Measurements from ENCODE around the gene AMBP. TPM values are rescaled to one million over a fixed set of nuclear protein-coding genes. Genes with fewer than 3 reads are reported as not detected.

AMBP gene
- total RNA-seq, 1 experiment from 2014 or later: not detected

GRCh38 chr9:114099669-114100270 lies 21.7 kb upstream of the AMBP start:
- ChIA-PET CTCF (no interaction called here), POLR2A (ENCODE audit: unreplicated experiment) (interaction anchor here (0.6 kb wide), 1 partner anchor 436 kb away, joined by 26 read pairs; no protein-coding TSS in a partner anchor)
- DNase-seq: no peak
- H3K27ac ChIP-seq: no peak overlapping the region
- no peaks in the 10 kb centered on the region for H3F3A ChIP-seq (ENCODE audit: insufficient read depth, low read depth)
- no peaks in the 10 kb centered on the region for H3K9me2 ChIP-seq (ENCODE audit: insufficient read depth)
- H3K79me2 ChIP-seq (ENCODE audit: low read depth): no peaks in the 10 kb centered on the region
- H3K4me3 ChIP-seq: no peak overlapping the region
- no peak overlapping the region for H2AFZ ChIP-seq
- no TSS peak for BruUV-seq (replicated peaks)
- H3K36me3 ChIP-seq (ENCODE audit: low read depth): no peaks in the 10 kb centered on the region
- peaks cover 7% of the 10 kb centered on the region; the same call in 1 of the 2 replicates for H3K27me3 ChIP-seq (ENCODE audit: insufficient read depth, low read depth)
- H4K20me1 ChIP-seq (ENCODE audit: insufficient read depth): no peaks in the 10 kb centered on the region
- no peak overlapping the region for H3K4me2 ChIP-seq
- H3K9me3 ChIP-seq (ENCODE audit: insufficient read depth, low read depth): peaks cover 4% of the 10 kb centered on the region
- TF ChIP-seq CTCF (conservative IDR thresholded peaks at IDR 0.05) (no peak), EZH2 (IDR thresholded peaks at IDR 0.05; ENCODE audit: low read depth) (no peak)
- H3K4me1 ChIP-seq (replicated peaks; ENCODE audit: insufficient read depth): no peaks in the 10 kb centered on the region
- intact Hi-C loops (cut with micrococcal nuclease; ENCODE audit: unreplicated experiment): no loop called here

GRCh38 chr9:114098936-114099668 lies 21.0 kb upstream of the AMBP start, which contains the start of gene KIF12:
KIF12 (minus strand) TSS chr9:114099292; CDS start chr9:114099276, 16 bp downstream.
- peaks cover 4% of the 10 kb centered on the region for H3K9me3 ChIP-seq (ENCODE audit: insufficient read depth, low read depth)
- no peaks in the 10 kb centered on the region for H3K9me2 ChIP-seq (ENCODE audit: insufficient read depth)
- no peak within 1 kb of the TSS for H3K4me2 ChIP-seq
- no peak for DNase-seq
- intact Hi-C loops (cut with micrococcal nuclease; ENCODE audit: unreplicated experiment): no loop called here
- H3K27ac ChIP-seq: no peak within 1 kb of the TSS
- no TSS peak for BruUV-seq (replicated peaks)
- H3K36me3 ChIP-seq (ENCODE audit: low read depth): no peaks in the 10 kb centered on the region
- no peaks in the 10 kb centered on the region for H4K20me1 ChIP-seq (ENCODE audit: insufficient read depth)
- no peak for TF ChIP-seq EZH2 (IDR thresholded peaks at IDR 0.05; ENCODE audit: low read depth)
- no peak for TF ChIP-seq CTCF (conservative IDR thresholded peaks at IDR 0.05)
- H3K4me1 ChIP-seq (replicated peaks; ENCODE audit: insufficient read depth): no peaks in the 10 kb centered on the region
- ChIA-PET POLR2A (ENCODE audit: unreplicated experiment) (interaction anchor here (0.6 kb wide), 1 partner anchor 437 kb away, joined by 26 read pairs; no protein-coding TSS in a partner anchor), CTCF (no interaction called here)
- no peaks in the 10 kb centered on the region for H3F3A ChIP-seq (ENCODE audit: insufficient read depth, low read depth)
- no peaks in the 10 kb centered on the region for H3K79me2 ChIP-seq (ENCODE audit: low read depth)
- H3K27me3 ChIP-seq (ENCODE audit: insufficient read depth, low read depth): 0 out of 2 replicates have a peak, but pooled peaks cover under 1% of the 10 kb centered on the region
- H2AFZ ChIP-seq: no peak within 1 kb of the TSS
- H3K4me3 ChIP-seq: no peak within 1 kb of the TSS

GRCh38 chr9:114098021-114098935 lies 20.2 kb upstream of the AMBP start:
- H3K27ac ChIP-seq: no peak overlapping the region
- BruUV-seq (replicated peaks): no TSS peak
- no peaks in the 10 kb centered on the region for H3K79me2 ChIP-seq (ENCODE audit: low read depth)
- H3K4me2 ChIP-seq: no peak overlapping the region
- ChIA-PET POLR2A (ENCODE audit: unreplicated experiment) (no interaction called here), CTCF (no interaction called here)
- no peaks in the 10 kb centered on the region for H3K27me3 ChIP-seq (ENCODE audit: insufficient read depth, low read depth)
- no peaks in the 10 kb centered on the region for H3K4me1 ChIP-seq (replicated peaks; ENCODE audit: insufficient read depth)
- H2AFZ ChIP-seq: no peak overlapping the region
- H3K36me3 ChIP-seq (ENCODE audit: low read depth): no peaks in the 10 kb centered on the region
- no peaks in the 10 kb centered on the region for H3K9me2 ChIP-seq (ENCODE audit: insufficient read depth)
- H3K4me3 ChIP-seq: no peak overlapping the region
- intact Hi-C loops (cut with micrococcal nuclease; ENCODE audit: unreplicated experiment): no loop called here
- no peak for TF ChIP-seq CTCF (conservative IDR thresholded peaks at IDR 0.05)
- TF ChIP-seq EZH2 (IDR thresholded peaks at IDR 0.05; ENCODE audit: low read depth): no peak
- H3F3A ChIP-seq (ENCODE audit: insufficient read depth, low read depth): no peaks in the 10 kb centered on the region
- DNase-seq: no peak
- H4K20me1 ChIP-seq (ENCODE audit: insufficient read depth): no peaks in the 10 kb centered on the region
- peaks cover 4% of the 10 kb centered on the region for H3K9me3 ChIP-seq (ENCODE audit: insufficient read depth, low read depth)

Data from PC-9 (cell line).